Neural cell (in vitro differentiated cells): Measurements from ENCODE around the gene OTULINL. TPM values are rescaled to one million over a fixed set of nuclear protein-coding genes. Genes with fewer than 3 reads are reported as not detected.

ENCODE experiments used
- H2AFZ ChIP-seq: fragments of 200-600, 300-800 bp; sonication (generic), shearing (Covaris generic); 2 replicates; pipeline ENCODE4 v1.6.0; 2014; ENCODE audit warnings: low read depth, mild to moderate bottlenecking, antibody characterized with exemption, low read length, moderate library complexity
- H3F3A ChIP-seq: fragments of 200-600 bp; shearing (Covaris generic); 2 replicates; pipeline ENCODE4 v1.6.1; 2016; ENCODE audit warnings: mild to moderate bottlenecking, moderate library complexity, mixed read lengths, antibody characterized with exemption, low read length; ENCODE audit not compliant: insufficient read depth, poor library complexity, severe bottlenecking
- H3K27ac ChIP-seq: fragments of 200-600, 300-800 bp; sonication (generic), shearing (Covaris generic); 2 replicates; pipeline ENCODE4 v1.5.1; 2014; ENCODE audit warnings: mild to moderate bottlenecking, low read length, moderate library complexity
- H3K27me3 ChIP-seq: fragments of 300-800, 200-600 bp; sonication (generic), shearing (Covaris generic); 2 replicates; pipeline ENCODE4 v1.6.0; 2014; ENCODE audit warnings: mild to moderate bottlenecking, low read depth, low read length, moderate library complexity; ENCODE audit not compliant: insufficient read depth
- H3K36me3 ChIP-seq: fragments of 300-800, 200-600 bp; sonication (generic), shearing (Covaris generic); 2 replicates; pipeline ENCODE4 v1.5.1; 2014; ENCODE audit warnings: mild to moderate bottlenecking, antibody characterized with exemption, low read length, moderate library complexity; ENCODE audit not compliant: insufficient read depth
- H3K4me2 ChIP-seq: fragments of 300-800, 200-600 bp; sonication (generic), shearing (Covaris generic); 2 replicates; pipeline ENCODE4 v1.6.0; 2014; ENCODE audit warnings: mild to moderate bottlenecking, low read length
- H3K4me3 ChIP-seq: fragments of 300-800, 200-600 bp; sonication (generic), shearing (Covaris generic); 2 replicates; pipeline ENCODE4 v1.5.1; 2014; ENCODE audit warnings: mild to moderate bottlenecking, low read length, moderate library complexity
- H3K79me2 ChIP-seq: fragments of 200-600 bp; shearing (Covaris generic); replicated peaks from 2 replicates; pipeline ENCODE4 v1.6.0; 2014; ENCODE audit warnings: mild to moderate bottlenecking, low read length, moderate library complexity; ENCODE audit not compliant: insufficient read depth
- H3K9ac ChIP-seq: fragments of 300-800, 200-600 bp; sonication (generic), shearing (Covaris generic); 2 replicates; pipeline ENCODE4 v1.6.1; 2016; ENCODE audit warnings: mild to moderate bottlenecking, low read length, mixed read lengths
- H3K9me2 ChIP-seq: fragments of 200-600 bp; shearing (Covaris generic); 2 replicates; pipeline ENCODE4 v1.6.1; 2016; ENCODE audit warnings: mild to moderate bottlenecking, low read length, mixed read lengths; ENCODE audit not compliant: insufficient read depth
- H3K9me3 ChIP-seq: fragments of 200-600, 300-800 bp; sonication (generic), shearing (Covaris generic); 2 replicates; pipeline ENCODE4 v1.6.1; 2016; ENCODE audit warnings: mild to moderate bottlenecking, mixed run types, low read length, moderate library complexity, mixed read lengths
- H4K20me1 ChIP-seq: fragments of 200-600 bp; shearing (Covaris generic); 2 replicates; pipeline ENCODE4 v1.6.1; 2016; ENCODE audit warnings: mild to moderate bottlenecking, mixed run types; ENCODE audit not compliant: insufficient read depth
- CTCF ChIP-seq: fragments of 450-650 bp; IDR thresholded peaks from 2 replicates; pipeline ENCODE4 v1.5.1; 2014; ENCODE audit warnings: antibody characterized with exemption, mild to moderate bottlenecking, moderate library complexity; ENCODE audit not compliant: poor library complexity, severe bottlenecking
- EP300 ChIP-seq: fragments of 450-650 bp; conservative IDR thresholded peaks from 2 replicates; pipeline ENCODE4 v1.6.1; 2014; ENCODE audit warnings: antibody characterized with exemption, mild to moderate bottlenecking, moderate library complexity; ENCODE audit not compliant: poor library complexity, severe bottlenecking
- EZH2 ChIP-seq: fragments of 200-600, 300-800 bp; shearing (Covaris generic), sonication (generic); IDR thresholded peaks from 2 replicates; pipeline ENCODE4 v1.6.1; 2014; ENCODE audit warnings: antibody characterized with exemption, low read length, borderline replicate concordance, mild to moderate bottlenecking; ENCODE audit not compliant: insufficient read depth, poor library complexity, severe bottlenecking
- MXI1 ChIP-seq: fragments of 450-650 bp; conservative IDR thresholded peaks from 2 replicates; pipeline ENCODE4 v1.6.1; 2014; ENCODE audit warnings: antibody characterized with exemption, mild to moderate bottlenecking; ENCODE audit not compliant: poor library complexity, severe bottlenecking
- POLR2AphosphoS5 ChIP-seq: IDR thresholded peaks from 2 replicates; pipeline ENCODE4 v1.6.1; 2012
- RAD21 ChIP-seq: fragments of 450-650 bp; conservative IDR thresholded peaks from 2 replicates; pipeline ENCODE4 v1.6.1; 2014; ENCODE audit warnings: antibody characterized with exemption, mild to moderate bottlenecking, moderate library complexity
- REST ChIP-seq: IDR thresholded peaks from 2 replicates; pipeline ENCODE4 v1.6.1; 2012; ENCODE audit warnings: borderline replicate concordance
- SMC3 ChIP-seq: fragments of 450-650 bp; conservative IDR thresholded peaks from 2 replicates; pipeline ENCODE4 v1.6.1; 2014; ENCODE audit warnings: antibody characterized with exemption, mild to moderate bottlenecking, moderate library complexity; ENCODE audit not compliant: poor library complexity
- TAF1 ChIP-seq: IDR thresholded peaks from 2 replicates; pipeline ENCODE4 v1.6.1; 2012; ENCODE audit warnings: low read depth
- polyA plus RNA-seq: library from polyadenylated mRNA; depleted of rRNA; stranded (reverse); fragments of >200 nt; gene quantifications from 2 replicates; pipeline ENCODE4 v1.2.3, GENCODE V29; 2014

Gene OTULINL
- polyA plus RNA-seq, 1 donor from 2014 or later: 7.2 TPM

GRCh38 chr5:14588758-14589543 lies 7.4 kb downstream of the OTULINL start:
- H3K4me3 ChIP-seq: no peak overlapping the region
- H3K27me3 ChIP-seq: no peaks in the 10 kb centered on the region
- H4K20me1 ChIP-seq: no peaks in the 10 kb centered on the region
- no peak overlapping the region for H2AFZ ChIP-seq
- no peak for TF ChIP-seq EZH2
- TF ChIP-seq RAD21: no peak
- no peak for TF ChIP-seq SMC3
- TF ChIP-seq REST: no peak
- TF ChIP-seq EP300: no peak
- TF ChIP-seq TAF1: no peak
- no peak for TF ChIP-seq CTCF
- no peak for TF ChIP-seq MXI1
- H3K9me3 ChIP-seq: no peaks in the 10 kb centered on the region
- H3K9me2 ChIP-seq: no peaks in the 10 kb centered on the region
- no peak overlapping the region for H3K27ac ChIP-seq
- no peak overlapping the region for H3K4me2 ChIP-seq
- H3K36me3 ChIP-seq: no peaks in the 10 kb centered on the region
- H3K79me2 ChIP-seq: no peaks in the 10 kb centered on the region
- H3K9ac ChIP-seq: no peak overlapping the region
- no peaks in the 10 kb centered on the region for H3F3A ChIP-seq

DNA sequence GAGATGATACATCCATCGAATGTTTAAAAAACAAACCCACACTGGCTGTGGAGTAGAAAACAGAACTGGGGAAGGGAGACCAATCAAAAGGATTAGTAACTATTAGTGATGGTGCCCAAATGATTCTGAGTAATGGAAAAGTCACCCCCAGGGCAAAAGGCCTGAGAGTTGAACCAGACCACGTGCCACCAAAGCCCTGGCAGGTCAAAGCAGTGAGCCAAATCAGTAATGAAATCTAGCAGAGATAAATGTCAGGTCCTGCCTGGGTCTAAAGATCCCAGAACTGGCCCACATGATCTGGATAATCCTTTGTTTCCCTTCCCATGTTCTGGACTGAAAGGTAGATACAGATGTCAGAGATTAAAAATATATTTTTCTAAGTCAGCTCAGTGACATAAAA lies 9.4 kb downstream of the OTULINL start:
- no peak overlapping the region for H3K9ac ChIP-seq
- H3K79me2 ChIP-seq: no peaks in the 10 kb centered on the region
- TF ChIP-seq REST (no peak), CTCF (no peak), EP300 (no peak), RAD21 (no peak), SMC3 (no peak), POLR2AphosphoS5 (no peak), TAF1 (no peak), EZH2 (no peak), MXI1 (no peak)
- H3K9me2 ChIP-seq: no peaks in the 10 kb centered on the region
- no peak overlapping the region for H2AFZ ChIP-seq
- no peak overlapping the region for H3K4me2 ChIP-seq
- no peaks in the 10 kb centered on the region for H3K36me3 ChIP-seq
- H3K27me3 ChIP-seq: no peaks in the 10 kb centered on the region
- no peak overlapping the region for H3K4me3 ChIP-seq
- no peak overlapping the region for H3K27ac ChIP-seq
- no peaks in the 10 kb centered on the region for H3K9me3 ChIP-seq
- H4K20me1 ChIP-seq: no peaks in the 10 kb centered on the region
- H3F3A ChIP-seq: no peaks in the 10 kb centered on the region
